ENCODE data around the gene KCNH8. TPM values are rescaled to one million over a fixed set of nuclear protein-coding genes. Genes with fewer than 3 reads are reported as not detected.

Gene KCNH8
- total RNA-seq, 1 experiment from 2014 or later: 3.7 TPM

- Mint-ChIP-seq H3K4me3 (no peak overlapping the region), H3K9me3 (no peaks in the 10 kb centered on the region)
- H3K18ac ChIP-seq (ENCODE audit: insufficient read length, low read depth, low read length): no peak overlapping the region
Measured at GRCh38 chr3:19396726-19397125, 248.4 kb downstream of the KCNH8 start.

More at GRCh38 chr3:19396726-19397125, 248.4 kb downstream of the KCNH8 start:
- no peaks in the 10 kb centered on the region for H3K79me2 ChIP-seq (ENCODE audit: insufficient read depth, low read length)
- peaks cover 6% of the 10 kb centered on the region for H3K4me1 ChIP-seq (ENCODE audit: insufficient read depth, low read length)
- no peak overlapping the region for H2AFZ ChIP-seq (ENCODE audit: low read length)
- Mint-ChIP-seq H3K4me1 (peaks cover 12 to 14% of the 10 kb centered on the region in 2 experiments), H3K36me3 (ENCODE audit: insufficient read depth in 1 of 3, low read depth in 3 of 3) (no peaks in the 10 kb centered on the region), H3K27me3 (ENCODE audit: low read depth) (no peaks in the 10 kb centered on the region), H3K27ac (no peak overlapping the region)
- H4K5ac ChIP-seq (ENCODE audit: insufficient read length, low read depth, low read length): no peak overlapping the region
- no peaks in the 10 kb centered on the region for H3K23me2 ChIP-seq (ENCODE audit: insufficient read length, low read depth, low read length, poor library complexity, severe bottlenecking)
- no peaks in the 10 kb centered on the region for H3K79me1 ChIP-seq (ENCODE audit: insufficient read depth, low read depth, low read length, poor library complexity, severe bottlenecking)
- no peak overlapping the region for H4K8ac ChIP-seq (replicated peaks; ENCODE audit: insufficient read length, low read depth, low read length)
- H3K4ac ChIP-seq (ENCODE audit: low read depth, low read length): no peak overlapping the region
- no peak overlapping the region for H3K14ac ChIP-seq (ENCODE audit: insufficient read depth, low read length)
- H2BK12ac ChIP-seq (ENCODE audit: insufficient read length, low read depth, low read length): no peak overlapping the region
- H3K56ac ChIP-seq (ENCODE audit: insufficient read length, low read depth, low read length): no peak overlapping the region
- no peak for DNase-seq
- no peaks in the 10 kb centered on the region for H4K20me1 ChIP-seq (ENCODE audit: control insufficient read depth, insufficient read depth, insufficient read length)
- no peak overlapping the region for H2AK5ac ChIP-seq (ENCODE audit: insufficient read length, low read length)
- no peak overlapping the region for H2BK120ac ChIP-seq (ENCODE audit: low read depth, low read length, poor library complexity, severe bottlenecking)
- H2BK20ac ChIP-seq (ENCODE audit: low read depth, low read length, poor library complexity, severe bottlenecking): no peak overlapping the region
- no peaks in the 10 kb centered on the region for H3K27me3 ChIP-seq (ENCODE audit: insufficient read depth, low read length)
- TF ChIP-seq CTCF (conservative IDR thresholded peaks at IDR 0.05): no peak
- no peak overlapping the region for H4K91ac ChIP-seq (ENCODE audit: insufficient read length, low read depth, low read length)
- H3T11ph ChIP-seq (ENCODE audit: low read length): no peak overlapping the region
- no peak overlapping the region for H3K27ac ChIP-seq (ENCODE audit: insufficient read length, low read depth, low read length)
- WGBS (ENCODE audit: extremely low coverage, insufficient read length, low lambda C conversion rate): no CpG with 5 or more reads among the region's 2 CpGs
- H2BK15ac ChIP-seq (ENCODE audit: low read depth, low read length): no peak overlapping the region
- H3K9me3 ChIP-seq (ENCODE audit: control insufficient read depth, low read depth, low read length): no peaks in the 10 kb centered on the region
- H3K9ac ChIP-seq (ENCODE audit: extremely low read depth, insufficient read length, low read length): no peak overlapping the region
- no peak overlapping the region for H2BK5ac ChIP-seq (ENCODE audit: insufficient read length, low read length)
- H3K4me2 ChIP-seq (ENCODE audit: insufficient read depth, insufficient read length, low read length): no peak overlapping the region
- no peak overlapping the region for H3K23ac ChIP-seq (ENCODE audit: insufficient read length, low read depth, low read length)
